ENCODE data around the gene RYR1. TPM values are rescaled to one million over a fixed set of nuclear protein-coding genes. Genes with fewer than 3 reads are reported as not detected.

RYR1 gene
- total RNA-seq, 1 donor from 2014 or later: 166 TPM

DNA sequence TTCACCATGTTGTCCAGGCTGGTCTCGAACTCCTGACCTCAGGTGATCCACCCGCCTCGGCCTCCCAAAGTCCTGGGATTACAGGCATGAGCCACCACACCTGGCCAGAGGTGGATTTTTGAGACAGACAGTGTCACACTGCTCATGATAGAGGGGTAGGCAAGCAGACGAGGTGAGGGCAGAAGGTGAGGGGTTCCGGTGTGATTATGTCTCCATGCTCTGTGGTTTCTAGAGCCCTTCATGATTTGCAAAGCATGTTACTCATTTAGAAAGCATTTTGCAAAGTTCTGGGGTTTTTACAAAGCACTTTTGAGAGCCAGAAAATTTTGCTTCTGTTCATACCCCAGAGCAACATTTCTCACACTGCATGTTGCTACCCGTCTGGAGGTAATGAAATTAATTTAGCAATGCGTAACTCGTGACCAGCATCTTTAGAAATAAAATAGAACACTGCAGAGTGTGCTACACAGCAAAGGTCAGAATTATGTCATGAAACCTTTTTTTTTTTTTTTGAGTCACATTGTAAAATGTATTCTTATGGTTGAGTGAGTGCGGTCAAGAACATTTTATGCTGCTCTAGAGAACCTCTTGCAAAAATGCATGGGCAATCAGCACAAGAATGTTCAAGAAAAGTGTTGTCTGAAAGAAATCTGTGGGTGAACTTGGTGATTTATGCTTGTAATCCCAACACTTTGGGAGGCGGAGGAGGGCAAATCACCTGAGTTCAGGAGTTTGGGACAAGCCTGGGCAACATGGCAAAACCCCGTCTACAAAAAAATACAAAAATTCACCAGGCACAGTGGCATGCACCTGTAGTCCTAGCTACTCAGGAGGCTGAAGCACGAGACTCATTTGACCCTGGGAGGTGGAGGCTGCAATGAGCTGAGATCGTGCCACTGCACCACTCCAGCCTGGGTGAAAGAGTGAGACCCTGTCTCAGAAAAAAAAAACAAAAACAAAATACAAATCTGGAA lies 126.2 kb downstream of the RYR1 start:
- DNase-seq (ENCODE audit: low read depth): no peak

DNA sequence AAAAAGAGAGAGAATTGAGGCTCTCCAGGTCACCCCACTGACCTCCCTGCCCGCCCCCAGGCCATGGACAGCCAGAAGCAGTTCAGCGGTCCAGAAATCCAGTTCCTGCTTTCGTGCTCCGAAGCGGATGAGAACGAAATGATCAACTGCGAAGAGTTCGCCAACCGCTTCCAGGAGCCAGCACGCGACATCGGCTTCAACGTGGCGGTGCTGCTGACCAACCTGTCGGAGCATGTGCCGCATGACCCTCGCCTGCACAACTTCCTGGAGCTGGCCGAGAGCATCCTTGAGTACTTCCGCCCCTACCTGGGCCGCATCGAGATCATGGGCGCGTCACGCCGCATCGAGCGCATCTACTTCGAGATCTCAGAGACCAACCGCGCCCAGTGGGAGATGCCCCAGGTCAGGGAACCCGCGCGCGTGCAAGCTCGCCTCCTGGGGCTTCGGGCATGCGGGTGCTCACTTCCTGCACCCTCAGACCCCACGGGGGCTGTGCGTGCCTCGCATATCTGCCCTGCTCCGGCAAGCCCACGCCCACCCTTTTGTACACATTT lies 127.6 kb downstream of the RYR1 start:
- no peak for DNase-seq (ENCODE audit: low read depth)

GRCh38 chr19:38561658-38562057 lies 128.2 kb downstream of the RYR1 start:
- DNase-seq (ENCODE audit: low read depth): no peak

DNA sequence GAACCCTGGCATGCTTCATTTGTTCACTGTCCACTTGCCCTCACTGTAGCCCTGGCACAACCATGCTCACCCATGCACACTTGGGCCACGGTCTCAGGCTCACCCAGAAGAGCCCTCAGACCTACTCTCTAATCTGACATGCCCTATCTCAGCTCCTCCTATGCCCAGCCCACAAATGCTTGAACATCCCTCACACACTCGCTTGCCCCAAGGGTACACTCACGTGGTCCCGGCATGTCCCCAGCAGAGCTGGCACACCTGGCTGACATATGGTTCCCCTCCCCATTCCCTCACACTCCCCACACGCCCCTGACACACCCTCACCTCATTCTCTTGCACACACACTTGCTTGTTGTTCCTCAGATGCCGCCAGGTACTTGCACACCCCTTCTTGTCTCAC lies 128.6 kb downstream of the RYR1 start:
- no peak for DNase-seq (ENCODE audit: low read depth)

DNA sequence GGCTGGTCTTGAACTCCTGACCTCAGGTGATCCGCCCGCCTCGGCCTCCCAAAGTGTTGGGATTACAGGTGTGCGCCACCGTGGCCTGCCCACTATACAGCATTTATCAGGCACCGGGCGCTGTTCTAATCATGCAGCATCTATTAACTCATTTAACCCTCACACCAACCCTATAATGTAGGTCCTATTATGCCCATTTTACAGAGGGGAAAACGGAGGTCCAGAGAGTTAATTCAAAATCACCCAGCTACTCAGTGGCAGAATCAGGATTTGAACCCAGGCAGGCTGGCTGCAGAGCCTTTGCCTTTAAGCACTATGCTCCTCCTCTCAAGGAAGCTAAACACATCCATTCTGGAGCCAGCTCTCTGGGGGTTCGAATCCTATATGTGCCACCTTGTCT lies 130.0 kb downstream of the RYR1 start:
- DNase-seq (ENCODE audit: low read depth): no peak

- DNase-seq (ENCODE audit: low read depth): no peak
These were observed 131.6 kb downstream of the RYR1 start for GRCh38 chr19:38564981-38565690.

GRCh38 chr19:38565691-38566105 lies 132.2 kb downstream of the RYR1 start:
- DNase-seq (ENCODE audit: low read depth): no peak

DNA sequence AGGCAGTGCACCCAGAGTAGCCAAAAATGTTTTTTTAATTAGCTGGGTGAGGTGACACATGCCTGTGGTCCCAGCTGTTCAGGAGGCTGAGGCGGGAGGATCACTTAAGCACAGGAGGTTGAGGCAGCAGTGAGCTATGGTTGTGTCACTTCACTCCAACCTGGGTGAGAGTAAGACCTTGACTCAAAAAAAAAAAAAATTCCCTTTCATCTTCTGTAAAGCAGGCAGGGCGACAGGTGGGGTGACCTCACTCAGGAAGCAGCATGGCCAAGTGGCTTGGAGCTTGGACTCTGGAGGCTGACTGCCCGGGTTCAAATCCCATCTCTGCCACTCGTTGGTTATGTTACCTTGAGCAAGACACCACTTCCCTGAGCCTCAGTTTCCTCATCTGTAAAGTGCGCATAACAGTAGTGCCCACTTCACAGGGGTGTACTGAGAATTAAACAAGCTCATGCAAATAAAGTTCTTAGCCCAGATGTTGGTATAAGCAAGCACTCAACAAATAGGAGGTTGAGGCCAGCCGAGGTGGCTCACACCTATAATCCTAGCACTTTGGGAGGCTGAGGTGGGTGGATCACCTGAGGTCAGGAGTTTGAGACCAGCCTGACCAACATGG lies 136.0 kb downstream of the RYR1 start:
- DNase-seq (ENCODE audit: low read depth): peak; percentile 28

DNA sequence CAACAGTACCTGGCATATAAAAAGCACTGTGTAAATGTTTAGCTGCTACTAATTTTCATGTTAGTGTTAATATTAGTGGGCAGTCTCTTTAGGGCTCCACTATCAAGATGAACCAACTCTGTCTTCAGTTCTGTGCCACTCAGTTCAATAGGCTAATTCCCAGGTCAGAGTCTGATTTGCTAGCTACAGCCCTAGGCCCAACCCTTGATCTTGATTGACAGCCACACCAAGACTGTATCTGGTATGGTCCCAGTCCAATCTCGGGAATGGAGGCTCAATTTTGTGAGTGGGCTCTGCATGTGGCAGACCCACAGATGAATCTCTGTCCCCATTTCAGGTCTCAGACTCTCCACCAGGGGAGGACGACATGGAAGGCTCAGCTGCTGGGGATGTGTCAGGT lies 138.2 kb downstream of the RYR1 start:
- DNase-seq (ENCODE audit: low read depth): no peak

GRCh38 chr19:38577826-38578225 lies 144.3 kb downstream of the RYR1 start:
- DNase-seq (ENCODE audit: low read depth): no peak

DNA sequence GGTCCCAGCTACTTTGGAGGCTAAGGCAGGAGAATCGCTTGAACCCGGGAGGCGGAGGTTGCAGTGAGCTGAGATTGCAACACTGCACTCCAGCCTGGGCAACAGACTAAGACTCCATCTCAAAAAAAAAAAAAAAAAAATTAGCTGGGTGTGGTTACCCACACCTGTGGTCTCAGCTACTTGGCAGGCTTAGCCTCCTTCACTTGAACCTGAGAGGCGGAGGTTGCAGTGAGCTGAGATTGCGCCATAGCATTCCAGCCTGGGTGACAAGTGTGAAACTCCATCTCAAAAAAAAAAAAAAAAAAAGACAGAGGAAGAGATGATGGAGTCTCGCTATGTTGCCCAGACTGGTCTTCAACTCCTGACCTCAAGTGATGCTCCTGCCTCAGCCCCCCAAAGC lies 145.8 kb downstream of the RYR1 start:
- peak; percentile 22 for DNase-seq (ENCODE audit: low read depth)

DNA sequence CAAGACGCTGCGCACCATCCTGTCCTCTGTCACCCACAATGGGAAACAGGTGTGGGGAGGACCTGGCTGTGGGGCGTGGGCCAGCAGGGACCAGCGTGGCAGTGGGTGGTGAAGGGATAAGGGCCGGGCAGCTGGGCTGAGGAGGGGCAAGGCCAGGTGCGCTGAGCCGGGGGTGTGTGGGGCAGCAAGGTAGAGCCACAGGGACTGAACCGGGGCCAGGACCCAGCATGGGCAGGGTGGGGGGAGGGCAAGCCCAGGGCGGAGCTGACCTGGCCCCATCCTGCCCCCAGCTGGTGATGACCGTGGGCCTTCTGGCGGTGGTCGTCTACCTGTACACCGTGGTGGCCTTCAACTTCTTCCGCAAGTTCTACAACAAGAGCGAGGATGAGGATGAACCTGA lies 146.6 kb downstream of the RYR1 start:
- no peak for DNase-seq (ENCODE audit: low read depth)

DNA sequence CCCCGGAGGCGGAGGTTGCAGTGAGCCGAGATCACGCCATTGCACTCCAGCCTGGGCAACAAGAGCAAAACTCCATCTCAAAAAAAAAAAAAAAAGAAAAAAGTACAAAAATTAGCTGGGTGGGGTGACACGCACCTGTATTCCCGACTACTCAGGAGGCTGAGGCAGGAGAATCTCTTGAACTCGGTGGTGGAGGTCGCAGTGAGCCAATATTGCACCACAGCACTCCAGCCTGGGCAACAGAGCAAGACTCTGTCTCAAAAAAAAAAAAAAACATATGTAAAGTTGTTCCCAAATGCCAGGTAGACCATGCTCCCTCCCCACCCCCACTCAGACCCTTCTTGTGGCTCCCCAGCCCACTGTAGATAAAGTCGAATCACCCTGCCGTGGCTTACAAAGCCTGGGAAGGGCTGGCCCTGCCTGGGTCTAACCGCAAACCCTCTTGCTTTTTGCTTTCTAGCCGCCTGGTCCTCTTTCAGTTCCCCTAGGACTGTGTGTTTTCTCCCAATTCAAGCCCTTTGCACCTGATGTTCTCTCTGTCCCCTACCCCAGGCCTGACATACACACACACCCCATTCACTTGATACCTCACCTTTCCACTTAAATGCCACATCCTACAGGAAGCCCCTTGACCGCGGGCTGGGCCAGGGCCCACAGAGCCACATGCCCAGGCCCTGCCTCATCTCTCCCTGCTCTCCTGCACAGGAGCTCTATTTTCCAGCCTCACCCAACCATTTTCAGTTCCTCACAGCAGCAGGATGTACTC lies 149.9 kb downstream of the RYR1 start:
- DNase-seq (ENCODE audit: low read depth): no peak

DNA sequence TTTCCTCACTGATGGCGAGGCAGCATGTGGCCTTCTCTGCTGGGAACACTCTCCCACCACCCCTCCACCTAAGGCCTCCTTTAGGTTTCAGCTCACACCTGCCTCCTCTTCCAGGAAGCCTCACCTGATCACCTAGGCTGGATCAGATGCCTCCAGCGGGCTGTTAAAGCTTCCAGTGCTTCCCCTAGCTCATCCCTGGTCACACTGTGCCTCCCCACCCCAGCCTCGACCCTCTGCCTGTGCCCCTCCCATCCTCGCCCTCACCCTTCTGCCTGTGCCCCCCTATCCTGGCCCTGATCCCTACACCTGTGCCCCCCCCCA lies 150.5 kb downstream of the RYR1 start:
- DNase-seq (ENCODE audit: low read depth): no peak

DNA sequence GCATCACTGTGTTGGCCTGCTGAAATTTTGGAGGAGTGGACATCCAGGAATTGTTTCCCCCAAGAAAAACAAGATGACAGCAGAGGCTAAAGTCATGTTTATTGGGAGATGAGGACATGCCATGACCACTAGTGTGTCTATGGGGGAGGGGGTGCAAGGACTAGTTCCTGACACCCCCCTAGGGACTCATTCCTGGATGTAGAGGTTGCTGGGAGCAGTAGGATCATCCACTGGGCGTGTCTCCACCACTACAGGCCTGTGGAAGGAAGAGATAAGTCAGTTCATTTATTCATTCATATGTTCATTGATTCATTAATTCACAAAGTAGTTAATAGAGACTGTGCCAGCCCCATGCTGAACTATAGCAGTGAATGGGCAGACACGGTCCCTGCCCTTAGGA lies 154.1 kb downstream of the RYR1 start:
- no peak for DNase-seq (ENCODE audit: low read depth)

DNA sequence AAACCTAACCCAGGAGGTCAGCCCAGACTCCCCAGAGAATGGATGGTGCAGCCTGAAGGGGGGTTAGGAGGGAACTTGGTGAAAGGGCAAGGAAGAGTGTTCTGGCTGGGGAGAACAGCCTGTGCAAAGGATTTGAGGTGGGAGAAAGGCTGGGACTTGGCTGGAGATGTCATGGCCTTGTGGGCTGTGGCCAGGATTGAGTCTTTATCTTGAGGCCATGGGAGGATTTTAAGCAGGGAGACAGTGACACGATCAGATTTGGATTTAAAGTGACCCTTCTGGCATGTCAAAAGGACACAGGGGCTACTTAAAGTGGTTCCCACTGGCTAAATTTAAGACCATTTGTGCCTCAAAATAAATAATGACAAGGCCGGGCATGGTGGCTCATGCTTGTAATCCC lies 154.6 kb downstream of the RYR1 start:
- DNase-seq (ENCODE audit: low read depth): no peak

GRCh38 chr19:38592940-38593339 lies 159.4 kb downstream of the RYR1 start:
- DNase-seq (ENCODE audit: low read depth): no peak

GRCh38 chr19:38596057-38596981 lies 162.8 kb downstream of the RYR1 start:
- DNase-seq (ENCODE audit: low read depth): peak; percentile 71

DNA sequence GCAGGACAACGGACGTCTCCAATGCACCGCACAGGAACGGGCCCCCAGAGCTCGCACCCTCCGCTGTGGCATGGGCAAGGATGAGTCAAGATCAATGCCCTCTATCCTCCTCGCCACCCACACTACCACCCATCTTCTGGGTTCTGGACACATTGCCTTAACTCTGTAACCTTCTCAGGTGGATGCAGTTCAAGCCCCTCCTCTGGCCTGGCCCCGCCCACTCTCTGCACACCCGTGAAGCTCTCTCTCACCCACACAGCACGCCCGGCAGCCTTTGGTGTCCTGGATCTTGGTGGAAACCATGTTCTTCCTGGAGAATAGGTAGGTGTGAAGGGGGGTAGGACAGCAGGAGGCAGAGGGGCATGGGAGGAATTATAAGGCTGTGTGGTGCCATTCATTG lies 163.6 kb downstream of the RYR1 start:
- DNase-seq (ENCODE audit: low read depth): no peak

DNA sequence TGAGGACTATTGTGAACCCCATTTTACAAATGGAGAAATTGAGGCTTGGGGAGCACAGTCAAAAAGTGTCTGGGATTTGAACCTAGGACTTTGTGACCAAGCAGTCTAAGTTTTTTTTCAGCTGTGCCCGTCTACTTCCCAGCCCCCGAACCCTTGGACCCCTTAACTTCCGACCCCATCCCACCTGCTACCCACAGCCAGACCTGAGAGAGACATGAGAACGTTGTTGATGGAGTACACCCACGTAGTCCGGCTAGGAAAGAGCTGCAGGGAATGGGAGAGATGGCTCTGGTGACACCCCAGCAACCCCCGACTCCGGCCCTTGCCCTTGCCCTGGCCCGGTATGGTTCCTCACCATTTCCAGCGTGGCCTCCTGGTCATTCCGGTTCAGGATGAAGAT lies 166.2 kb downstream of the RYR1 start:
- DNase-seq (ENCODE audit: low read depth): no peak

Data from myocyte (in vitro differentiated cells).